ENCODE data around the gene RIC3.

The RIC3 gene

GRCh38 chr11:8066036-8066910 lies 102.6 kb downstream of the RIC3 start:
- no peak for DNase-seq

- no peak for DNase-seq
These were observed 103.8 kb downstream of the RIC3 start for GRCh38 chr11:8065031-8065430.

- DNase-seq: no peak
These were observed 105.5 kb downstream of the RIC3 start for GRCh38 chr11:8063324-8063723.

- DNase-seq: no peak
These were observed 106.0 kb downstream of the RIC3 start for GRCh38 chr11:8062781-8063257.

DNA sequence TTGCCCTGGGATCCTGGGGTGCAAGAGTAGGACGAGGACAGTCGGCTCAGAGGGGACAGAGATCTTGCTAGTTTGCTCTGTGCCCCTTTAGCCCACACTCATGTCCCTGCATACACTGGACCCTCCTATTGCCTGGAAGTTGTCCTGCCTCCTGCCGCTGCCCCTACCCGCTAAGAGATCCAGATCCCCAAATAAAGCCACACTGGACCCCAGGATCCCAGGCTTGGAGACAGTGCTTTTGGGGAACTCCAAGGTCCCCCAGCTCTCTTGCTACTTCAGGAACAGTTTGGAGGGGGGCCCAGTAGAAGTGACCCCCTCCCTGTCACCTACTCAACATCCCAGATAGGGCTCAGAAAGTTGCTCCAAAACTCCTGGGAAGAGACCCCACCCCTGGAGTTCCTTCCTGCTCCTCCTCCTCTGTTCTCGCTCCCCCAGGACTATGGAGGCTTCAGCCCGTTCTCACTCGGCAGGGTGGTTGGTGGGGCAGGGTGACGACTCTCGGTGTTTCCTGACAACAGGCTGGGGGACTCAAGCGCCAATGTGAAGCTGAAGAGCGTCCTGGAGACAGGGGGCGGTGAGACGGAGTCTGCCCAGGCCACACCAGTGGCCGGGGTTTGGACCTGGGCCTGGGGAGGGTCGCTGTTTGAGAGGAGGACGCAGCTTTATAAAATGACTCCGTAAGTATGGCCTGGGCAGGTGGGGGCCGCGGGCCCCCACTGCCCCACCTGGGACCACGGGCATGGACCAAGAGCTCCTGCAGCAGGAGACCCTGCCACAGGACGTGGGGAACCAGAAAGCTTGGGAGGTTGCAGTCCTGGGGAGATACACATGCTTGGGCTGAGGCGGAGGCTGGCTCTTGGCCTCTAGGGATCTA lies 107.0 kb downstream of the RIC3 start:
- no peak for DNase-seq

- no peak for DNase-seq
These were observed 107.8 kb downstream of the RIC3 start for GRCh38 chr11:8060801-8061554.

DNA sequence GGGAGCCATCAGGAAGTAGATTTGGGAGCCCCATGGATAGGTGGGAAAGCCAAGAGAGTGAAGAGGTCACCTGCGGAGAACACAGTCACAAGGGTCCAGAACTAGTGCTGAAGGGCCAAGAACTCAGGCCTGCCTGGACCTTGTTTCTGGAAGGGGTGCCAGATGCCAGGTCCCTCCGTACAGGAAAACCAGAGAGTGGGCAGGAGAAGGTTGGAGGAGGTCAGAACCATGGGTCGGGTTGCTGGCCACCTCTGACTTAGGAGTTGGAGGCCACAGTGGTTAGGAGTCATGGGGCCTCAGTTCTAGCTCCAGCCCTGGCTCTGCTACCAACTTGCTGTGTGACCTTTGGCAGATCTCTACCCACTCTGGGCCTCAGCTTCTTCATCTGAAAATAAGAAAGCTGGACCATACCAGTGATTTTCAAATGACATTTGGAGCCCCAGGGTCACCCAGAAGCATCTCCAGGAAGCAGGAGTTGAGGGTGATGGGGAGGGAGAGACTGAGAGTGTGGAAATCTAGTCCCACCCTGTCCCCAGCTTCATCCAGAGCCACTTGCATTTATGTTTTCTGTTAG lies 108.6 kb downstream of the RIC3 start:
- DNase-seq: no peak

- no peak for DNase-seq
These were observed 109.2 kb downstream of the RIC3 start for GRCh38 chr11:8059571-8060011.

GRCh38 chr11:8059030-8059429 lies 109.8 kb downstream of the RIC3 start:
- DNase-seq: no peak

- no peak for DNase-seq
These were observed 110.6 kb downstream of the RIC3 start for GRCh38 chr11:8058216-8058615.

DNA sequence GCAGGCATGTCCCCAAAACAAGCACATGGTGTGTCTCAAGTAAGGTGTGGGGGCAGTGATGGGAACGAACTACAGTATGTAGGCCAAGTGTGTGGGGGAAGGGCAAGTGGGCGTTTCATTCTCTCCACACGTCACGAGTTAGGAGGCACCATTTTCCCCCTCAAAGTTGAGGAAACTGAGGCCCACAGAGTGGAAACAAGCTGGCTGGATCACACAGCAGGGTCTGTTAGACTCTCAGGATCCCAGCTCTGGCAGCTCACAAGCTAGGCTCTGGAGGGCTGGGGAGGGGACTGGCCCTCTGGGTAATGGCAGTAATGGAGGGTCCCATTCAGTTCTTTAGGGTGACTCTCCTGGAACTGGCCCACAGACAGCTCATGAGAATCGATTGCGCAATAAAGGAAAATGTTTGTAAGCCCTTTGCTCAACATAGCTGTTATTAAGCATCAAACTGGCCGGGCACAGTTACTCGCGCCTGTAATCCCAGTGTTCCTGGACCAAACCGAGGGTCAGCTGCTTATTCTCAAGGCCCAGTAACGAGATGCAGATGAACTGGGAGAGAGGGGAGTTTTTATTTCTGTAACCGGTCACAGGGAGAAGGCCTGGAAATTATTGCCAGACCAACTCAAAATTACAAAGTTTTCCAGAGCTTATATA lies 111.9 kb downstream of the RIC3 start:
- DNase-seq: no peak
